Endothelial cell of hepatic sinusoid (primary cell): ENCODE measurements around the gene TARS3.

Experiments
- in situ Hi-C: cut with HindIII; loops from 2 replicates; pipeline ENCODE4 v1.10.0; 2017; ENCODE audit warnings: low sequenced_read_pairs

The TARS3 gene

DNA sequence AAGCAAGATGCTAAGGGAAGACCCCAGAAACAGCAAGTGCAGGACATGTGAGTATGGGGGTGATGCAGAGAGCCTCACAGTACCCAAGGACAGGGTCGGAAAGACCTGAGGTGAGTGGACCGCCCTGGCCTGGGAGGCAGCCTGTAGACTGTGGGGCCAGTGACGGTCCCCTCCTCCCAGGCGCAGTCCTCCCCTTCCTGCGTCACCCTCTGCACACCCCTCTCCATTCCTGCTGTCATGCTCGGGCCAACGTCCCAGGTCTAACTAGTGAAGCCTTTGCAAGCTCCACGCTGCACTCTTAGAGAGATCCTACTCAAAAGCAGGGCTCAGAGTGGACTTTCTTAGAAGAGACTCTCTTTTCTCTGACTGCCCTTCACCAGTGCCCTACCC is 113.7 kb downstream of the TARS3 start:
- in situ Hi-C loops = no loop called here

DNA sequence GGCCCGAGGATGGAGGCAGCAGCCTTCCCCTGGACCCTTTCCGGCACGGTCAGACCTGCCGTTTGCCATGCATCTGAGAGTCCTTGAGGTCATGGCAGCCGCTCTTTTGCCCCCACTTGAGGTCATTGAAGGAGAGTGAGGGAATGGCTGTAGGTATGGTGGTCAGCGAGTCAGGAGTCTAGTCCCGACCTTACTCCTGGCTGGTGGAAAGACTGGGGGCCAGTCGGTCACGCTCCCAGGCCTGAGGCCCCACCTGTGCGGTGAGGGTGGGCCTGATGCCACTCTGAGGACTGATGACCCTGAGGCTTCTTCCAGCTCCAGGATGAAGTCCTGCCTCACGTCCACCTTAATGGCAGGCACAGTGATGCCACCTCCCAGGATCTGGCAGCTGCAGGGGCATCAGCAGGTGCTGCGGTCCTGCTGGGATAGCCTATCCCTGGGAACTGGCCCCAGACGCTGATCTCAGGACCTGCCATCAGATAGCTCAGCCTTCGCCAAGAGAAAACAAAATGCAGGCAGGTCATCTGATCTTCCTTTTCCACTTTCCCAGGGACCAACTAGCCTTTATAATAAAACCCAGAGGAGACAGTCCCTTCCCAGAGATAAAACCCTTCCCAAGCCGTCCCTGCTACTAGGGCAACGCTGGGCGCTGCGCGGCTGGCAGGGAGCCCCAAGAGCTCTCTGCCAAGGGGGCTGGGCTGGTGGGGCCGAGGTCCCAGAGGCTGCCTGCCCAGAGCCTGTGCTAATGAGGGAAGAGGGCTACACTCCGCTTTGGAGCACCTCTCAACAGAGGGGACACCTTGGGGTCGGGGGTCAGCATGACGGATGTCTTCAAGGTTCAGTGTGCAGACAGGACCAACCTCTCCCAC is 114.3 kb downstream of the TARS3 start:
- in situ Hi-C loops = loop anchor here (5.0 kb wide), 2 partner anchors 43 to 98 kb away; no protein-coding TSS in a partner anchor

DNA sequence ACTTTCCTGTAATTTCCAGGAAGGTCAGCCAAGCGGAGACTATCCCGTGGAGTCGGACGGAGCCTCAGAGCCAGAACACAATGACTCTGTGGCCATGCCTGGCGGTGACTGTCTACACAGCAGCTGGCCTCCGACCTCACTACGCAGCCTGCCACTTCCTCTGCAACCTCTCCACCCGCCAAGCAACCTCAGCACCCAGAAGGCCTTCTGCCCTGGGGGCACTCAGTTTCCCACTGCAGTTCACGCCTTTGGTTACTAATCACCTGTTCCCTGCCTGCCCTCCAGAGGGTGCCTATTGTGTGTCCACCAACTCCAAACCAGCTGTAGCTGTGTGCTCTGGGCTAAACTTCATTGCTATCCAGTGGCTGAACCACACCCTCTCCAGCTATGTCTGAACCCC is 116.1 kb downstream of the TARS3 start:
- in situ Hi-C loops = loop anchor here (5.0 kb wide), 2 partner anchors 41 to 96 kb away; no protein-coding TSS in a partner anchor

DNA sequence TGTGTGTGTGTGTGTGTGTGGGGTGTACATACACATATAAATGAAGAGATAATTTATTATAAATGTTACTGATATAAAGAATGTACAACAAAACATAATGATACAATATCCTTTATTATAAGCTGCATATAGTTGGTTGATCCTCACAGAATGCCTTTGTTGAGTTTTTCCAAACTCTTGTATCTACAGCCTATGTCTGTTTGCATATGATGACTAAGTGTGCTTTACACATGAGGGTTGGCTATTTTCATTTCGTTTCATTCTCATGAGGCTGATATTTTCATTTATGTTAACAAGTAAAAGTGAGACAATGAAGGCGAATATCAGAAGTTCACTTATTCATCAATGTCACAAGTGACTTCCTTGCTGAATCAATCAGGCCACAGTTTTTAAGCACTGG is 117.2 kb downstream of the TARS3 start:
- in situ Hi-C loops = loop anchor here (5.0 kb wide), 2 partner anchors 40 to 95 kb away; no protein-coding TSS in a partner anchor

DNA sequence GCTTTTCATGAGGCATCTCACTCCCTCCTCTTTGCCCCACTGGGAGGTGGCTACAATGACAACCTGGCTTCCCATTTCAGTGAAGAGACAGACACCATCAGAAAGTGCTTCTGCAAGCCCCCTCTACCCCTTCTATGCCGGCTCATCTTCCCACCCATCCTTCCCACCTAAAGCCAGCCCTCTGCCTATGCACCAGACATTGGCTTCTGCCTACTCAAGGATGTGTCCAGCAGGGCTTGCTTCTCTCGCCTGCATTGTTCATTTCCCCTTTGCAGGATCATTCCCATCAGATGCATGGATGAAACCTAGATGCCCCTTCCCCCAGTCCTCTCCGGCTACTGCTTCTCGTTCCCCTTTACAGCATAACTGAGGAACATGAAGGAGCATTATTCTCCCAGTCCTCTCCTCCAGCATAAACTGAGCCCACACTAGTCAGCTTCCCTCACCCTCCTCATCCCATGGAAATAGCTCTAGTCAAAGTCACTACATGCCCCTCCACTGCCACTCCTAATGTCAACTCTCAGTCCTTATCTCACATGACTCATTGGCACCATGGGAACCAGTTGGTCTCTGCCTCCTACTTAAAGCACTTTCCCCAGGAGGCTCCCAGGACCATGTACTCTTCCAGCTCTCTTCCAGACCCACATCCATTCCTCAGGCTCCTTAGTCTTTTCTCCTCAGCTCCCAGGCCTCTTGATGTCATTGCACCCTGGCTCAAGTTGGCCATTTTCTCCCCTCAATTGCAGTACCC is 120.0 kb downstream of the TARS3 start:
- in situ Hi-C loops = no loop called here
